Spleen (tissue), 7 donors: ENCODE measurements around the gene KYNU.

Experiments
- CTCF ChIP-seq, 11 experiments: fragments of 200-600 bp in 7 of 11; fragments of 450-650 bp in 4 of 11; sonication (generic) in 4 of 11; IDR thresholded peaks in 8 of 11; conservative IDR thresholded peaks in 3 of 11; 1 replicate in 7 of 11; 2 replicates in 4 of 11; pipeline versions ENCODE4 v1.4.0 to v1.8.0; 2016 to 2021; ENCODE audit warnings: antibody characterized with exemption in 11 of 11, inconsistent platforms in 4 of 11, mild to moderate bottlenecking in 1 of 11
- POLR2A ChIP-seq, 3 donors: fragments of 450-650 bp; IDR thresholded peaks; one replicate each; pipeline ENCODE4 v1.5.1; 2017; ENCODE audit warnings: antibody characterized with exemption in 3 of 3, mild to moderate bottlenecking in 1 of 3
- POLR2AphosphoS5 ChIP-seq, 3 donors: sonication (generic); formaldehyde crosslinking; IDR thresholded peaks; one replicate each; pipeline ENCODE4 v1.5.1; 2017; ENCODE audit warnings: antibody characterized with exemption in 3 of 3
- donor health status: DM: no; HTN: no; CAD: no; lungs with moderate emphysema.
- donor health status: DM: no; HTN: no; CAD: no.
- donor health status: DM: no; HTN: no; CAD: no.

DNA sequence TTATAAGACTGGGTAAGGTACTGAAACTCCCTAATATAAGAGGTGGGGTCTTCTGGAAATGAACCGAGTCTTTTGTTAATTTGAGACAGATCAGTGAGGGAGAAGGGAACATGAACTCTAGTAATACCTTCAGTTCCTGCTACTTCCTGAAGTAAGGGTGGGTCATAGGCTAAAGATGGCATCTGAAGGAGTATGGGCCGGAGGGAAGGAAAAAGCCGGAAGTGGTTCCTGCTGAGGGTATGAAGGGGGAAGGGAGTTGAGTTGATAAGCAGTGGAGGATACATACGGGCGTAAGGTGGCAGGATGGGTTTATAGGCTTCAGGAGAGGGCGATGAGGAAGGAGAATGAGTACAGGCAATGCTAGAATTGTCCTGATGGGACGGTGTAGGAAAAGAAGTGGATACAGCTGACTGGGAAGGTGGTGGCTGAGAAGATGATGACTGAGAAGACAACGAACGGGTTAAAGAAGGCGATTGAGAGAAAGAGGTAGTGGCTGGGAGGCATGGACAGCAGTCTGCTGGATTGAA lies 58.2 kb downstream of the KYNU start:
- TF ChIP-seq POLR2A (IDR thresholded peaks at IDR 0.05) = no peak
- no peak for TF ChIP-seq CTCF (IDR thresholded peaks at IDR 0.05 in 8 of 11, conservative IDR thresholded peaks at IDR 0.05 in 3 of 11)
- no peak for TF ChIP-seq POLR2AphosphoS5 (IDR thresholded peaks at IDR 0.05)
